Effector memory CD8-positive, alpha-beta T cell (primary cell): ENCODE results near the gene RBFOX1.

Source experiments
- ATAC-seq: fragments of 150-1000 bp; cut with Tn5 transposase; replicated peaks from 2 replicates; pipeline ENCODE4 v1.10.0; 2021; ENCODE audit warnings: mild to moderate bottlenecking, moderate library complexity
- DNase-seq, 3 experiments: peaks; one replicate each; pipeline ENCODE4 v3.0.0; 2021
- H3K27ac Mint-ChIP-seq, 2 donors: one replicate each; pipeline ENCODE4 v1.8.0; 2022; ENCODE audit warnings: mild to moderate bottlenecking in 2 of 2, mixed read lengths in 2 of 2, moderate library complexity in 2 of 2
- H3K27me3 Mint-ChIP-seq, 2 donors: one replicate each; pipeline ENCODE4 v1.8.0; 2022; ENCODE audit warnings: mixed read lengths in 2 of 2
- H3K36me3 Mint-ChIP-seq: one replicate; pipeline ENCODE4 v1.8.0; 2022; ENCODE audit warnings: mild to moderate bottlenecking, moderate library complexity, mixed read lengths; ENCODE audit not compliant: insufficient read depth
- H3K4me1 Mint-ChIP-seq, 2 donors: one replicate each; pipeline ENCODE4 v1.8.0; 2022; ENCODE audit warnings: low read depth in 2 of 2, mixed read lengths in 2 of 2
- H3K4me3 Mint-ChIP-seq, 2 donors: one replicate each; pipeline ENCODE4 v1.8.0; 2022; ENCODE audit warnings: mild to moderate bottlenecking in 2 of 2, mixed read lengths in 2 of 2, moderate library complexity in 2 of 2
- H3K9me3 Mint-ChIP-seq, 2 donors: one replicate each; pipeline ENCODE4 v1.8.0; 2022; ENCODE audit warnings: mixed read lengths in 2 of 2

The RBFOX1 gene

DNA sequence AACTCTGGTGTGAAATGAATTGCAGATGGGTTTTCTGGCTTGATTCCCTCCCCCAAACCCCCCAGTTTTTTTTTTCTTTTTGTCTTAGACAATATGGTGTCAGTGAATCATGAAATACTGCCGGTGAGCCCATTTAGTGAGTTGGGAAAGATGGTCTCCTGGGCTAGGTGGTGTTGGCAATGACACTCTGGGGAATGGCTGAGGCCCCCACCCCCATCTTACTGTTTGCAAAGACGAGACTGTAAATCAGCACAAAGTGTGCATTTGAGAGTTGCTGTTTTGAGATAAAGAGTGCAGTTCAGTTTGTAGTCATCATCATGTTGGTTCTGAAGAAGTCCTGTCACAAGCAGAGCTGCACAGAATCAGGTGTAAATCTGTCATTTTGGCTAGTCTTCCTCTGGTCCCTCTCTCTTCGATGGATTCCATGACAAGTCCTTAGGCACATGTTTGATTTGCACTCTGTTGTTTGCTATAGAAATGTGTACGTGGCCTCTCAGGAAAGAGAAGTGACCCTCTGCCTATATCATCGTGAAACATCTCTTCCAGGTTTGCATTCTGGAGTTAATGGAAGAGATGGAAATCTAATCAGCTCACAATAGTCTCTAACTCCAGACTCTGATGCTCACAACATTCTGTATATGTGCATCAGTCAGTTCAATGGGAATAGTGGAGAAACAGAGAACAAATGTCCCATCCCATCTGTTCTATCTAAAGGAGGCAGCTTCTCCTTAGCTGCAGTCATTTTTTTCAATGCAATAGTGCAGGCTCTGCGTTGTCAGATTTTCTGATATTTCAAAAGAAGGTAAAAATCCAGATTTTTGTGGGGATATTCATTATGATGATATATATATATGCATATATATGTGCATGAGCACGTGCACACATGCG lies 34.6 kb downstream of the RBFOX1 start:
- Mint-ChIP-seq H3K4me3 (no peak overlapping the region), H3K27ac (no peak overlapping the region), H3K27me3 (no peaks in the 10 kb centered on the region), H3K4me1 (no peaks in the 10 kb centered on the region), H3K36me3 (no peaks in the 10 kb centered on the region), H3K9me3 (peaks cover 5 to 9% of the 10 kb centered on the region in 2 donors)
- ATAC-seq (no peak), DNase-seq (no peak)

DNA sequence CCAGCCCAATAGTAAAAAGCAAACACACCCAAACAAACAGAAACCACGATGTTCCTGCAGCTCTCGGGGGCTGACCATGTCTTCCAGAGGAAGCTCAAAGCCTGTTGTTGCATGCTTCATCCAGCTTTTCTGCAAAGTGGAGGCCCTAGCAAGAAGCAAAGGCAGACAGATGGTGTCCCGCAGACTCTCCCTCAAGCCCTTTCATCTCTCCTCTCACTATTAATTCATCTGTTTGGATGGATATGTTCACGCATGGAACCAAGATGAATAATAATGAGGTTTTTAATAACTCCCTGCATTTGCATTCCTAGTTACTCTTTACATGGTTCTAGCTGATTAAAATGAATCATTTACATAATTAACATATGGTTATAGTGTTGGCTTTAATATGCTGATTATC lies 36.6 kb downstream of the RBFOX1 start:
- Mint-ChIP-seq H3K4me1 (no peaks in the 10 kb centered on the region), H3K9me3 (peaks cover 5 to 9% of the 10 kb centered on the region in 2 donors), H3K27ac (no peak overlapping the region), H3K27me3 (no peaks in the 10 kb centered on the region), H3K36me3 (no peaks in the 10 kb centered on the region), H3K4me3 (no peak overlapping the region)
- DNase-seq: no peak
- no peak for ATAC-seq

DNA sequence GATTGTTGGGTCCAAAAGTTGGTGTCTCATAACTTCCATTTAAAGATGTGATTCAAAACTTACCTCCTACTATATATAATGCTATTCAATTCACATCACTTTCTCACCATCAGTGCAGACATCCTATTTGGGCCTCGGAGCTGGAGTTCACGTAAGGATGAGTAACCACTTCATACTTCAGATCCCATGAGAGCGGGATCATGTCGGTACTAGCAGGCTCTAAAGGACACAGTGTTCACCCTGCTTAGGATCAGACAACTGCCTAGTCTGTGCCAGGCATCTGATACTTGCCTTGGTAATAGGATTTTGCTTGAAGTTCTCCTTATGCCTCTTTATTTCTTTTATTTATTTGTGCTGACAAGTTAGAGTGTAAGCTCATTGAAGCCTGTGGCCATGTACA lies 39.5 kb downstream of the RBFOX1 start:
- Mint-ChIP-seq H3K9me3 (peaks cover 4 to 9% of the 10 kb centered on the region in 2 donors), H3K36me3 (no peaks in the 10 kb centered on the region)

DNA sequence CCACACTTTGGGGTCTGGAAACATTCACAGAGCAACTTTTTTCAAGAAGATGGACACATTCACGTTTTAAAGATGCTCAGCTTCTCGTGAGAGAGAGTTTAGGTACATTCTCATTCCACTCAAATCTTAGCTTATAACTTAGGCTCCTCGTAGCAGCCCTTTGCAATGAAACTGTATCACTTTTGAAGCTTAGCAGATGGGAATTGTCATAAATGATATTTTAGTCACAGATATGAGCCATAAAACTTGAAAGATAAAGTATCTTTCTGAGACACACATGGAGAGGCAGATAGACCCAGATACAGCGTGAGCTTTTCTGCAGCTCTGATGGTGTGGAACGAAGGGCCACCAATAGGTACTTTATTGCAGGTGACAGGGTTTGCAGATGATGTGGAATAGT lies 41.1 kb downstream of the RBFOX1 start:
- H3K36me3 Mint-ChIP-seq: no peaks in the 10 kb centered on the region
- ATAC-seq (no peak), DNase-seq (no peak)
- no peaks in the 10 kb centered on the region for H3K27me3 Mint-ChIP-seq
- no peak overlapping the region for H3K27ac Mint-ChIP-seq
- no peaks in the 10 kb centered on the region for H3K4me1 Mint-ChIP-seq
- peaks cover 8 to 9% of the 10 kb centered on the region in 2 donors for H3K9me3 Mint-ChIP-seq
- no peak overlapping the region for H3K4me3 Mint-ChIP-seq

More for the DNA sequence above, 39.5 kb downstream of the RBFOX1 start:
- DNase-seq: no peak
- ATAC-seq: no peak
- Mint-ChIP-seq H3K4me3 (no peak overlapping the region), H3K27ac (no peak overlapping the region), H3K4me1 (no peaks in the 10 kb centered on the region), H3K27me3 (no peaks in the 10 kb centered on the region)

DNA sequence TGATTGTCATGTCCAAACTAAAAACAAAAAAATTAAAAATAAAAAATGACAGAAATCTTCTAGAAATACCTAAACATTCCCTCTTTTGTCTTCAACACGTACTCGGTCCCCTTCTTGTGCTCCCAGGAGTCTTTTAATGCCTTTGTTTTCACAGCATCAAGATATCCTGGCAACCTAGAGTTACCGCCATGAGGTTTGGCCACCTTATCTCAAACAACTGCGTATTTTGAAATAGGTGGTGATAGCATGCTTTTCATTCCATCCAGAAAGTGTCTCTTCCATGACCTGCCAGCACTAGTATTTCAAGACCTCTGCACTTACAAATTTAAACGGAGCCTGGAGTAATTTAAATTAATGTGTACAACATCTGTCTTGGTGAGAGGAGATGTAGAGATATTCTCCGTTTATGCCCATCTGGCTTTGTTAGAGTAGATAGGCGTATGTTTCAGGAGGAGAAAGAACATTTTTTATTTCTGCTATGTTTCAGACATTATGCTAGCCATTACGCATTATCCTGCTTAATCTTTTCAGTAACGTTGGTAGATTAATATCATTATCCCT lies 42.0 kb downstream of the RBFOX1 start:
- no peaks in the 10 kb centered on the region for H3K36me3 Mint-ChIP-seq
- no peak overlapping the region for H3K4me3 Mint-ChIP-seq

DNA sequence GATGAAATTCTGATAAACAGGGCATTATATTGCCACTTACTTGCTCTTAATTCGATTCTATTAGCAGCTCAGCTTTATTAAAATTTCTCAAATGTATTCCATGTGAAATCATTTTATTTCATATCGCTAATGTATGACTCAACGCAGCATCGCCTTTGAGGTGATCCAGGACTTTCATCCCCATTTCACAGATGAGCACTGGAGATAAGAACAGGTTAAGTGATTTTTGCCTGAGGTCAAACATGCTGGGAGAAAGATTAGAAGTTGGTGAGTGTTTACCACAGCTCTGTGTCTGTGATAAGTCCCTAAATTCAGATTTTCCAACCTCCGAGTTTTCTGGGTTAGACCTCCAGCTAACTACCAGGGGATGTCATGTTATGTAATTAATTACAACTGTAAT lies 43.6 kb downstream of the RBFOX1 start:
- Mint-ChIP-seq H3K36me3 (no peaks in the 10 kb centered on the region), H3K27me3 (no peaks in the 10 kb centered on the region), H3K27ac (no peak overlapping the region), H3K9me3 (peaks cover under 1 to 6% of the 10 kb centered on the region in 2 donors), H3K4me1 (no peaks in the 10 kb centered on the region), H3K4me3 (no peak overlapping the region)
- DNase-seq: no peak
- no peak for ATAC-seq

More for the DNA sequence above, 42.0 kb downstream of the RBFOX1 start:
- ATAC-seq (no peak), DNase-seq (no peak)
- no peaks in the 10 kb centered on the region for H3K4me1 Mint-ChIP-seq
- H3K27ac Mint-ChIP-seq: no peak overlapping the region
- H3K27me3 Mint-ChIP-seq: no peaks in the 10 kb centered on the region
- H3K9me3 Mint-ChIP-seq: peaks cover 9% of the 10 kb centered on the region in 2 donors

DNA sequence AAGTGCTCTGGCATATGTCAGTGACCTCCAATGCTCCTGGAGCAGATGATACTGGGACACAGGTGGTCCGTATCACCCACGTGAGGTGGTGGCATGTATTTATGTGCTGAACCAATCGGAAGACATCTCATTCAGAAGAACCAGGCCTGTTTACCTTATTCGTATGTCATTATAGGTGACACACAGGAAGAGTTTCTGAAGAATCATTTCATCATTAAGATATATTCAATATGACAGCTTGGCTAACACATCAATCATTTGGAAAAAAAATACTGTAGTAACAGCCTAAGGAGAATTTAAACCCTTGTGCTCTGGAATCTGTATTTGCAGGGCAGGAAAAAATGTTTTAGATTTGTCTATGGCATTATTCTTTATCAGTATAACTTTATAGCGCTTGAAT lies 44.6 kb downstream of the RBFOX1 start:
- H3K36me3 Mint-ChIP-seq: no peaks in the 10 kb centered on the region

DNA sequence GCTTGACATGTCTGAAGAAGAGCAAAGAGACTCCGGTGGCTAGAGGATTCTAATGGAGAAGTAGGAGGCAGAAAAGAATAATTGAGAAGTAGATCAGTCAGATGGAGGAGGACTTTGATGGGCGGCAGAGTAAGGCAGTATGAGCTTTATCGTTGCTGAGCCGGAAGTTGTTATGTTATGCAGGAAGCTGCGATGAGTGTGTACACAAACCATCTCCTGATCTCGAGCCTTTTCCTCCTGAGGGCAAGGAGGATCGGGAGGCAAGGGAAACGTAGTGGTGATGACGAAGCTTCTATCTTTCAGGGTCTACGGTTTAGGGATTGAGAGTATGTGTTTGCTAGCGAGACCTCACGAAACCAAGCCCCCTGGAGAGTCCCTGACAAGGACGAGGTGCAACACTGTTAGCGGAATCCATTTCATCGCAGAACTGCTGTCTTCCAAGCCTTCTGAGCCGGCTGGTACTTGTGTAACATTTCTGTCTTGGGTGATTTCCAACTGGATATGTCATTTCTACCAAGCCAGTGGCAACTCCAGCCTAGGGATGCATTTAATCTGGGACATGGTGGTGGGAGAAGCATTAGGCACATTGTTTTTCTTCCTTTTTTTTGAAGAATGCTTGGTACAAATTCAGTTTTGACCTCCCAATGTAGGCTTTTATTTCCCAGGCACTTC lies 45.5 kb downstream of the RBFOX1 start:
- no peak overlapping the region for H3K4me3 Mint-ChIP-seq
- ATAC-seq (no peak), DNase-seq (no peak)
- peaks cover 0 to 6% of the 10 kb centered on the region in 2 donors for H3K9me3 Mint-ChIP-seq
- H3K4me1 Mint-ChIP-seq: no peaks in the 10 kb centered on the region
- no peaks in the 10 kb centered on the region for H3K36me3 Mint-ChIP-seq
- H3K27ac Mint-ChIP-seq: no peak overlapping the region
- no peaks in the 10 kb centered on the region for H3K27me3 Mint-ChIP-seq

More for the DNA sequence above, 44.6 kb downstream of the RBFOX1 start:
- DNase-seq (no peak), ATAC-seq (no peak)
- Mint-ChIP-seq H3K4me1 (no peaks in the 10 kb centered on the region), H3K9me3 (peaks cover 0 to 6% of the 10 kb centered on the region in 2 donors), H3K27ac (no peak overlapping the region), H3K4me3 (no peak overlapping the region), H3K27me3 (no peaks in the 10 kb centered on the region)

DNA sequence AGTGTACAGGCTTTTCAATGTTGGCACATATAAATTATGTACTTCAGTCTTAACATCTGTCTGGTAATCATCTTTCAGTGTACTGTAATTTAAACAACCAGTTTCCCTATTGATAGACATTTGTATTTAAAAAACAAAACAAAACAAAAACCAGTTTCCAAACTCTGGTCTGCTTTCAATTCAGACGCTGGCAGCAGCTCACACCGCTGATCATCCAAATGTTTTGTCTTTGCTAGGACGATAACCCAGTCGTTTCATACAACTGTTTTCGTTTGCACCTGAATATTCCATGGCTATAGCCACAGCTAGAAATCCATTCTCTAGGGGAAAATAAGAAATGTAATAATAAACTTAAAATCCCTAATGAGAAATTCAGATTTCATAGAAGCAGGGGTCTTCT lies 47.8 kb downstream of the RBFOX1 start:
- Mint-ChIP-seq H3K4me1 (no peaks in the 10 kb centered on the region), H3K27me3 (no peaks in the 10 kb centered on the region), H3K4me3 (no peak overlapping the region), H3K9me3 (peaks cover 8 to 11% of the 10 kb centered on the region in 2 donors), H3K36me3 (no peaks in the 10 kb centered on the region), H3K27ac (no peak overlapping the region)
- ATAC-seq (no peak), DNase-seq (no peak)

DNA sequence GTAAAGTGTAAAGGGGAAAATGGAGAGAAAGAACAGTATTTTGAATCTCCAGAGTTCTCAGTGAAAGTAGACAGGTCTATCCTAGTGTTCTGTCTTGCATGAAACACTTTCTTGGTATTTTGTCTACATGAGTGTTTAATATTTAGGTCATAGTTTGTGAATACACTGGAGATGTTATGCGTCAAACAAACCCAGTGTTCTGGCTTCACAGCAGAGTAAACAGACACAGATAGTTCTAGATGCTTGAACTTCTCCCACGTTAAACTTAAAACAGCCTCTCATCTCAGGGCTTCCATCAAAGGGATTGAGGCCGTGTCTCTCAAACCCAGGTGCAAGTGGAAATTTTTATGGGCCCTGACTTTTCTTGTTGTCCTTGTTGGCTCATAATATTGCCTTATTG lies 48.3 kb downstream of the RBFOX1 start:
- no peaks in the 10 kb centered on the region for H3K27me3 Mint-ChIP-seq
- no peaks in the 10 kb centered on the region for H3K36me3 Mint-ChIP-seq
- DNase-seq: no peak
- no peak overlapping the region for H3K4me3 Mint-ChIP-seq
- no peaks in the 10 kb centered on the region for H3K4me1 Mint-ChIP-seq
- ATAC-seq: no peak
- H3K27ac Mint-ChIP-seq: no peak overlapping the region
- H3K9me3 Mint-ChIP-seq: peaks cover 8 to 11% of the 10 kb centered on the region in 2 donors

DNA sequence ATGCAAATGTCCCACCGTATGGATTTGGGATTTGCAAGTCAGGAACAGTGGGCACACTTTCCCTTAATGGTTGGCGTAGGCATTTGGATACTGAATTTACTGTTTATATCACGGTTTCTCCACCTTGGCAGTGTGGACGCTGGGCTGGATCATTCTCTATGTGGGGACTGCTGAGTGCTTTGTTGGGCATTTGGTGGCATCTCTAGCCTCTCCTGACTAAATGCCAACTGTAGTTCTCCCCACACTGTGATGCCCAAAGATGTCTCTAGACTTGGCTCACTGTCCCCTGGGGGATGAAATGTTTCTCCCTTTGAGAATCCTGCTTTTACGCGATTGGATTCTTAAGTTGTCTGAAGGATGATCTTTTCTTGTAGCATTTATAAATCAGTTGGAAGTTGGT lies 49.0 kb downstream of the RBFOX1 start:
- Mint-ChIP-seq H3K27me3 (no peaks in the 10 kb centered on the region), H3K36me3 (no peaks in the 10 kb centered on the region), H3K9me3 (peaks cover 8 to 11% of the 10 kb centered on the region in 2 donors), H3K4me3 (no peak overlapping the region), H3K4me1 (no peaks in the 10 kb centered on the region), H3K27ac (no peak overlapping the region)
- DNase-seq (no peak), ATAC-seq (no peak)

DNA sequence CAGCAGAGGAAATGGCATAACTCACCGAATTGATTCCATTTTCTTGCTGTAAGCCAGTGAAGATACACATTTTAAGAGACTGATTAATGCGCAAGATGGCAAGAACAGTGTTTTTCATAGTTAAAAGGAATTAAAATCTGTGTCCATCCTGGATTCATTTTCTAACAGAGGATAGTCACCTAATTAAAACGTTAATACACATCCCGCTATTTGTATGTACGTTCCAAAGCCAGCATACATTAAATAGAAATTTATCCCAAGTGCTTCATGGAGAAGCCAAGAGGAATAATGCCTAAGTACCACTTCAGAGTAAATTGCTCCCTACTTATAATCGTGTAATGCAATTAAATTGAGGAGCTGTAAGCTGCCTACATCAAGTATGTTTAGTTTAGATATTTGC lies 49.9 kb downstream of the RBFOX1 start:
- Mint-ChIP-seq H3K4me3 (no peak overlapping the region), H3K27me3 (no peaks in the 10 kb centered on the region), H3K9me3 (peaks cover 8 to 11% of the 10 kb centered on the region in 2 donors), H3K36me3 (no peaks in the 10 kb centered on the region), H3K27ac (no peak overlapping the region), H3K4me1 (no peaks in the 10 kb centered on the region)
- ATAC-seq: no peak
- DNase-seq: no peak

DNA sequence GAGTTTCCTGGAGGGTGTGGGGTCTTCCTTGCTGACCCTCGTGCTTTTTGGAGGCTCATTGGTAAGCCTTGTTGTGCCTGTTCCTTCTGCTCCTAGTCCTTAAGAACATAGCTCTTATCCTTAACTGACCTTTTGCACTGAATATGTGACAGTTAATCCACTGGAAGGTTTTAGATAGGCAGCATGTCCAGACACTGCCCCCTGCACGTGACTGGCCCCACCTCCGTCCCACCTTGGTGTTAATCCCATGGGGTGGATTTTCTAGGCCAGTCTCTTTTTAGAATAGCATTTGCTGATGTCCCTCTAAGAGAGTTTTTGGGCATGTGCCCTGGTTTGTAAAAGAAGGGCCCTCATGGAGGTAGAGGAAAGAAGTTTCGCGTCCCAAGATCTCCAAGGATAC lies 58.3 kb downstream of the RBFOX1 start:
- no peak overlapping the region for H3K4me3 Mint-ChIP-seq
- H3K4me1 Mint-ChIP-seq: no peaks in the 10 kb centered on the region
- H3K27ac Mint-ChIP-seq: no peak overlapping the region
- H3K27me3 Mint-ChIP-seq: no peaks in the 10 kb centered on the region
- peaks cover 6 to 17% of the 10 kb centered on the region in 2 donors for H3K9me3 Mint-ChIP-seq
- no peaks in the 10 kb centered on the region for H3K36me3 Mint-ChIP-seq
- no peak for ATAC-seq
- DNase-seq: no peak

DNA sequence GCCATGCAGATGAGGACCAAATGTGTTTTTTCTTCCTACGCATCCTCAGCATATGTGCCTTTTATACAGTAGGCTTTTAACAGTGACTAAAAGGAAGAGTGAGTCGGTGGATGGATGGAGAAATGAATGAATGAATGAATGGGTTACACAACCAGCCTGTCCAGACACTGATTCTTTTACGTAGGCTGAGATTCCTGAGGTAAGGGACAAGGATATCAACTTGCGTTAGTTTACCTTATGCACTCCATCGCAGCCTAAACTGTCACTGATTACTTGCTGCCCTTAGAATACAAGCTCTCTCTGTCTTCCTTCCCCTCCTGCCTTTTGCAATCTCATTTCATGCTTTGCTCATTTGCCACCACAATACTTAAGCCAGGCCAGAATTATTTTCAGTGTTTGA lies 59.0 kb downstream of the RBFOX1 start:
- Mint-ChIP-seq H3K27ac (no peak overlapping the region), H3K9me3 (peaks cover 6 to 17% of the 10 kb centered on the region in 2 donors), H3K36me3 (no peaks in the 10 kb centered on the region), H3K4me3 (no peak overlapping the region), H3K4me1 (no peaks in the 10 kb centered on the region), H3K27me3 (no peaks in the 10 kb centered on the region)
- no peak for ATAC-seq
- DNase-seq: no peak
